ENCODE measurements around the gene NOTCH2NLA. TPM values are rescaled to one million over a fixed set of nuclear protein-coding genes. Genes with fewer than 3 reads are reported as not detected.
A peak's percentile ranks its signal among the peaks of the same experiment; 100 is the strongest.
"Not testable (repeated sequence)": the region's sequence is repeated elsewhere in the genome, so short reads cannot be mapped to it uniquely, and the experiment has no call there.

NOTCH2NLA gene
- total RNA-seq, 1 donor from 2014 or later, result 41.3 TPM

- H3K27ac ChIP-seq; H3K27me3 ChIP-seq; H3K4me1 ChIP-seq; H3K36me3 ChIP-seq; H3K9me3 ChIP-seq; DNase-seq; intact Hi-C loops (cut with DNase I); H3K4me3 ChIP-seq: not testable (repeated sequence)
- ATAC-seq, result peak; percentile 70
Observed at GRCh38 chr1:146253249-146253855, 24.5 kb upstream of the NOTCH2NLA start.

GRCh38 chr1:146251523-146251922, 22.7 kb upstream of the NOTCH2NLA start:
- H3K27me3 ChIP-seq; DNase-seq; H3K4me3 ChIP-seq; H3K4me1 ChIP-seq; H3K9me3 ChIP-seq; intact Hi-C loops (cut with DNase I); H3K27ac ChIP-seq; H3K36me3 ChIP-seq: not testable (repeated sequence)
- peak; percentile 54 for ATAC-seq

DNA sequence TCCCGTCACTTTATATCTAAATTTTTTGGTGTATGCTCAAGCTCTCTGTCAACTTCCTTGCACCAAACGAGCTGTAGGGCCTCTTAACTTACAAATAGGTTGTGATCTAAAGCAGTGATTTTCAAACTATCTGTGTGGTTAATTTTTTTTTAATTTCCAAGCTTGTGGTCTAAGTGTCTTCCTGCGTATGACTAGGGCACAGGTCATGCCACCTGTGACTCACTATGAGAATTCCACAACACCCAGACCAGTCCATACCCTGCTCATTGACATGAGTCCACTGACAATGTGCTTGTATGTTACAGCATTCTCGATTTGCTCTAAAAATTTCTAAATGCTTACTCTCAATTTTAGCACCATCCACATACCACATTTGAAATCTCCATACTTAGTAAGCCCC, 19.8 kb upstream of the NOTCH2NLA start:
- H3K9me3 ChIP-seq; H3K4me1 ChIP-seq; intact Hi-C loops (cut with DNase I); H3K27ac ChIP-seq; H3K36me3 ChIP-seq; H3K4me3 ChIP-seq; H3K27me3 ChIP-seq; DNase-seq: not testable (repeated sequence)
- ATAC-seq, result peak; percentile 67

GRCh38 chr1:146236626-146237025, 7.8 kb upstream of the NOTCH2NLA start:
- H3K4me1 ChIP-seq; H3K9me3 ChIP-seq; intact Hi-C loops (cut with DNase I); H3K27ac ChIP-seq; H3K27me3 ChIP-seq; H3K4me3 ChIP-seq; DNase-seq; ATAC-seq; H3K36me3 ChIP-seq: not testable (repeated sequence)

GRCh38 chr1:146236026-146236601, 7.3 kb upstream of the NOTCH2NLA start:
- DNase-seq; H3K27ac ChIP-seq; H3K4me1 ChIP-seq; H3K4me3 ChIP-seq; H3K27me3 ChIP-seq; H3K36me3 ChIP-seq; H3K9me3 ChIP-seq; intact Hi-C loops (cut with DNase I): not testable (repeated sequence)
- peak; percentile 17 for ATAC-seq

DNA sequence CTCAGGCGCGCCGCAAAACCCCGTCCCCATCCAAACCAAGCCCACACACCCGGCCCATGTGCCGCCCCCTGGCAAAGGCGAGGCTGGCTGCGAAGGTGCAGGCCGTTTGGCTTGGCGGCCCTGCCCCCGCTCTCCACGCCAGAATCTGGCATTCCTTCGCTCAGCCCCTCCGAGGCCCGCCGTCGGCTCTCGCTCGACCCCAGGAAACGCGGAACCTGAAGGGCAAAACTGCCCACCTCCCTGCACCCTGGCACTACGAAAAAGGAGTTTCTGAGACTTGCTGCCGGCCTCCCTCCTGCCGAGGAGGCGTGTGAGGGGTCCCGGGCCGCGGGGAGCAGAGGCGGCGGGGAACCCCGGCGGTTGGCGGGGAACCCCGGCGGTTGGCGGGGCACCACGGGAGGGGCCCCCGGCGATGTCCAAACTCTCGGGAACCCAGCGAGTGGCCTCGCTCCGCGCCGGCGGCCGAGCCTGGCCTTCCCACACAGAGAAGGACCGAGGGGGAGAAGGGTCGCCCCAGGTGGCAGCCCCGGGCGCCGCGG, 608 bp downstream of the NOTCH2NLA start:
- H3K36me3 ChIP-seq; intact Hi-C loops (cut with DNase I); H3K9me3 ChIP-seq; H3K4me1 ChIP-seq; H3K27ac ChIP-seq; H3K27me3 ChIP-seq; ATAC-seq: not testable (repeated sequence)
- peak; percentile 57 for DNase-seq
- H3K4me3 ChIP-seq, result peak overlapping the region; percentile 44

- H3K4me3 ChIP-seq; H3K36me3 ChIP-seq; H3K27me3 ChIP-seq; H3K27ac ChIP-seq; H3K4me1 ChIP-seq; H3K9me3 ChIP-seq; intact Hi-C loops (cut with DNase I); ATAC-seq: not testable (repeated sequence)
- peak; percentile 42 for DNase-seq
Observed at GRCh38 chr1:146174531-146174930, 54.3 kb downstream of the NOTCH2NLA start.

DNA sequence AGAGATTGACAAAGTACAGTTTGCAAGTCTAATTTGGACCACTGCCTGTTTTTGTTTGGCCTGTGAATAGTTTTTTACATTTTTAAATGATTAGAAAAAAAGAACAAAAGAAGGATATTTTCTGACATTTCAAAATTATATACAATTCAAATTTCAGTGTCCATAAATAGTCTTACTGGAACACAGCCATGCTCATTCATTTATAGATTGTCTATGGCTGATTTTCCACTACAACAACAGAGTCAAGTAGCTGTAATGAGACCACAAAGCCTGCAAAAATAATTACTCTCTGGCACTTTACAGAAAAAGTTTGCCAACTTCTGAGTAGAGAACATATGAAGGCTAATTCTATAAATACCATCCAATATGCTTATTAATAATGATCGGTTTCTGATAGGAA, 61.1 kb downstream of the NOTCH2NLA start:
- DNase-seq; H3K4me1 ChIP-seq; H3K27ac ChIP-seq; H3K4me3 ChIP-seq; H3K27me3 ChIP-seq; intact Hi-C loops (cut with DNase I); H3K36me3 ChIP-seq; ATAC-seq; H3K9me3 ChIP-seq: not testable (repeated sequence)

DNA sequence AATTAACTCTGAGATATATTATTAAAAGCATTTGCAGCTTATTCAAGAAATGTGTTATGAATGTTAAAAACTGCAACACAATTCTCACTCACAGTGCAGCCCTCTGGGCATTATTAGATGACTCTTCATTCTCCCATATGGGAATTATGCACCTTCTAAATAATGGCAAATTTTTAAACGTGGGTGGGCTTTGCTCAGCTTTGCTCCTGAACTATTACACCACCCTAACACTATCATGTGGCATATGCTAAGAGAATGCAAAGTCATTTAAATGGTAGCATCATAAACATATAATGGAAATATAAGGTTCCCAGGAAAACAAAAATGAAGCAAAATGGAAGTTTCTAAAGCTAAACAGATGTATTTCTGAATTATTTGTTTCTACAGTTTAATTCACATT, 61.5 kb downstream of the NOTCH2NLA start:
- H3K9me3 ChIP-seq; intact Hi-C loops (cut with DNase I); DNase-seq; H3K27me3 ChIP-seq; H3K4me1 ChIP-seq; ATAC-seq; H3K36me3 ChIP-seq; H3K4me3 ChIP-seq; H3K27ac ChIP-seq: not testable (repeated sequence)

GRCh38 chr1:146144465-146144864, 84.4 kb downstream of the NOTCH2NLA start, which contains the start of gene NBPF10:
NBPF10 (minus strand) TSS chr1:146144804; CDS start chr1:146144769, 35 bp downstream.
- H3K27ac ChIP-seq; H3K36me3 ChIP-seq; H3K4me3 ChIP-seq; H3K27me3 ChIP-seq; H3K4me1 ChIP-seq; DNase-seq; intact Hi-C loops (cut with DNase I); ATAC-seq; H3K9me3 ChIP-seq: not testable (repeated sequence)
- peak; percentile 16 for TF ChIP-seq CTCF (IDR thresholded peaks at IDR 0.05)

Other genes with a start within 250 kb of the NOTCH2NLA start
- gene TXNIP, start 232.4 kb downstream of the NOTCH2NLA start, total RNA-seq, result 945 TPM
- gene HJV, start 207.3 kb downstream of the NOTCH2NLA start, total RNA-seq, result not detected
- 3.8 TPM for gene NBPF10, start 84.2 kb downstream of the NOTCH2NLA start, total RNA-seq

All from upper lobe of right lung (tissue), 1 donor.